Esophagus muscularis mucosa (tissue), 4 donors: ENCODE data around the gene PRKCE. TPM values are rescaled to one million over a fixed set of nuclear protein-coding genes. Genes with fewer than 3 reads are reported as not detected.

ENCODE experiments used
- DNase-seq: peaks from one replicate; pipeline ENCODE4 v3.0.0-alpha.2; 2017; ENCODE audit errors: extremely low spot score
- H3K27ac ChIP-seq, 4 donors: fragments of 200-600 bp; sonication (generic); replicated peaks in 1 of 4; 1 replicate in 3 of 4; 2 replicates in 1 of 4; pipeline ENCODE4 v1.5.1; 2016 to 2019; ENCODE audit warnings: mild to moderate bottlenecking in 1 of 4
- H3K27me3 ChIP-seq, 4 donors: fragments of 200-600 bp; sonication (generic); one replicate each; pipeline versions ENCODE4 v1.5.1 to v1.6.0; 2016 to 2019
- H3K36me3 ChIP-seq, 4 donors: fragments of 200-600 bp; sonication (generic); one replicate each; pipeline ENCODE4 v1.5.1; 2016 to 2019
- H3K4me1 ChIP-seq, 4 donors: fragments of 200-600 bp; sonication (generic); one replicate each; pipeline ENCODE4 v1.5.1; 2016 to 2019
- H3K4me3 ChIP-seq, 4 donors: fragments of 200-600 bp; sonication (generic); 1 replicate in 2 of 4; 2 replicates in 2 of 4; pipeline ENCODE4 v1.5.1; 2016 to 2019; ENCODE audit warnings: mild to moderate bottlenecking in 4 of 4, moderate library complexity in 1 of 4
- H3K9me3 ChIP-seq, 4 donors: fragments of 200-600 bp; sonication (generic); 1 replicate in 3 of 4; 2 replicates in 1 of 4; pipeline ENCODE4 v1.5.1; 2016 to 2019
- EP300 ChIP-seq: sonication (generic); formaldehyde crosslinking; IDR thresholded peaks from one replicate; pipeline ENCODE4 v1.6.1; 2017; ENCODE audit warnings: antibody characterized with exemption
- POLR2A ChIP-seq: fragments of 450-650 bp; IDR thresholded peaks from one replicate; pipeline ENCODE4 v1.6.1; 2017; ENCODE audit warnings: antibody characterized with exemption, moderate library complexity, mild to moderate bottlenecking, low read depth
- POLR2AphosphoS5 ChIP-seq, 2 donors: sonication (generic); formaldehyde crosslinking; IDR thresholded peaks; one replicate each; pipeline ENCODE4 v1.6.1; 2017; ENCODE audit warnings: antibody characterized with exemption in 2 of 2
- WGBS: methylation state at CpG from one replicate; pipeline ENCODE4 v1.1.5; 2018; 5-methylcytosine and 5-hydroxymethylcytosine counted together
- intact Hi-C: fragments of 100-400 bp; cut with DNase I; formaldehyde crosslinking; loops from one replicate; pipeline ENCODE4 v1.15.1; 2023
- total RNA-seq, 4 donors: library from RNA; depleted of rRNA; stranded (reverse); fragments of >200 nt; gene quantifications; one replicate each; pipeline versions ENCODE4 v1.1.0 to v1.2.1, GENCODE V29; 2016
- TF ChIP-seq, protein P1 (sequence below), 3 experiments: fragments of 200-600 bp in 2 of 3; fragments of 450-650 bp in 1 of 3; sonication (generic) in 2 of 3; IDR thresholded peaks; one replicate each; pipeline ENCODE4 v1.5.1; 2017 to 2019; ENCODE audit warnings: antibody characterized with exemption in 3 of 3, mild to moderate bottlenecking in 2 of 3, moderate library complexity in 1 of 3

Gene PRKCE
- total RNA-seq, 4 donors from 2014 or later = 11.6 to 21.1 (median 13.0) TPM

DNA sequence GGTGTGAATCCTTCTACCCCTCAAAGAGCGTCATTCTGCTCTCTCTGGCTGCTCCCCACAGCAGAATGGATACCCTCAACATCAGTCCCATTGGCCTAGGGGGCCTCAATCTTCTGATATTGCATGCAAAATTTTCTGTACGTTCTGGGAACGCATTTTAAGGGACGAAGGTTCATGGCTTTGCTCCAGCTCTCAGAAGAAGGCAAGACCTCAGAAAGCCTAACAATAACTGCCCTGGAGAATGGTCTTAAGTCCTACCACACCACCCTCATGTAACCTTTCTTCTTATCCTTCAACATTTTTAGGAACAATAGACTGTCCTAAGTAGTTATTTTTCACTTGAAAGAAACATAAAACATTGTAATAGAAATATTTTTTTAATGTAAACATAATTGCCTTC, 212.6 kb downstream of the PRKCE start:
- no peak for DNase-seq
- intact Hi-C loops = no loop called here
- TF ChIP-seq, protein P1, sequence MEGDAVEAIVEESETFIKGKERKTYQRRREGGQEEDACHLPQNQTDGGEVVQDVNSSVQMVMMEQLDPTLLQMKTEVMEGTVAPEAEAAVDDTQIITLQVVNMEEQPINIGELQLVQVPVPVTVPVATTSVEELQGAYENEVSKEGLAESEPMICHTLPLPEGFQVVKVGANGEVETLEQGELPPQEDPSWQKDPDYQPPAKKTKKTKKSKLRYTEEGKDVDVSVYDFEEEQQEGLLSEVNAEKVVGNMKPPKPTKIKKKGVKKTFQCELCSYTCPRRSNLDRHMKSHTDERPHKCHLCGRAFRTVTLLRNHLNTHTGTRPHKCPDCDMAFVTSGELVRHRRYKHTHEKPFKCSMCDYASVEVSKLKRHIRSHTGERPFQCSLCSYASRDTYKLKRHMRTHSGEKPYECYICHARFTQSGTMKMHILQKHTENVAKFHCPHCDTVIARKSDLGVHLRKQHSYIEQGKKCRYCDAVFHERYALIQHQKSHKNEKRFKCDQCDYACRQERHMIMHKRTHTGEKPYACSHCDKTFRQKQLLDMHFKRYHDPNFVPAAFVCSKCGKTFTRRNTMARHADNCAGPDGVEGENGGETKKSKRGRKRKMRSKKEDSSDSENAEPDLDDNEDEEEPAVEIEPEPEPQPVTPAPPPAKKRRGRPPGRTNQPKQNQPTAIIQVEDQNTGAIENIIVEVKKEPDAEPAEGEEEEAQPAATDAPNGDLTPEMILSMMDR (IDR thresholded peaks at IDR 0.05) = no peak
- TF ChIP-seq EP300 (no peak), POLR2A (no peak)
- 92% methylated on average over 4 of the region's 4 CpGs for WGBS
- H3K27ac ChIP-seq = no peak overlapping the region
- H3K9me3 ChIP-seq = no peaks in the 10 kb centered on the region
- no peaks in the 10 kb centered on the region for H3K36me3 ChIP-seq
- H3K27me3 ChIP-seq = no peaks in the 10 kb centered on the region
- H3K4me1 ChIP-seq = peaks cover 19 to 26% (median 21%) of the 10 kb centered on the region in 4 donors
- H3K4me3 ChIP-seq = no peak overlapping the region

- 83% methylated on average over 3 of the region's 3 CpGs for WGBS
- Histone ChIP-seq H3K36me3 (no peaks in the 10 kb centered on the region), H3K27ac (no peak overlapping the region), H3K4me1 (peaks cover 0 to 7% (median 5%) of the 10 kb centered on the region in 4 donors), H3K27me3 (no peaks in the 10 kb centered on the region), H3K9me3 (no peaks in the 10 kb centered on the region), H3K4me3 (no peak overlapping the region)
- TF ChIP-seq, protein P1 (IDR thresholded peaks at IDR 0.05) = no peak
- TF ChIP-seq POLR2A (no peak), POLR2AphosphoS5 (IDR thresholded peaks at IDR 0.05) (no peak), EP300 (no peak)
- DNase-seq = no peak
- intact Hi-C loops = no loop called here
These were observed 215.9 kb downstream of the PRKCE start for GRCh38 chr2:45867349-45867748.

- TF ChIP-seq POLR2A (no peak), EP300 (no peak)
- intact Hi-C loops = no loop called here
These were observed 216.3 kb downstream of the PRKCE start for GRCh38 chr2:45867800-45868199.

DNA sequence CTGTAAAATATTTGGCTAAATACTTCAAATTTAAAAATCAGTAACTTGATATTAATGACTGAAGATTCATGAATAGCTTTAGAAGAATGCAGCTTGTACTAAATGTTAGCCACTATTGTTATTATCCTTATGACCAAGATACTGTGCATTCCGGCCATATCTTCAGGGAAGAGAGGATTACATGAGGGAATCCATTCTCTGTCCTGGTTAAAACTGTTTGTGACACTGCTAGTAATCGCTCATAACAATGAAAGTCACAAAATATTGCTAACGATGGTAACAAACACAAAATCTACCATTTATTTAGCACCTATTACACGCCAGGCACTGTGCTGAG, 217.7 kb downstream of the PRKCE start:
- TF ChIP-seq, protein P1 (IDR thresholded peaks at IDR 0.05) = no peak
- no peak for TF ChIP-seq EP300
- no peak for TF ChIP-seq POLR2AphosphoS5 (IDR thresholded peaks at IDR 0.05)
- no peak for TF ChIP-seq POLR2A
- no peak overlapping the region for H3K27ac ChIP-seq
- H3K9me3 ChIP-seq = no peaks in the 10 kb centered on the region
- H3K4me3 ChIP-seq = no peak overlapping the region
- DNase-seq = no peak
- intact Hi-C loops = no loop called here
- WGBS = 76% methylated on average over 4 of the region's 4 CpGs
- peaks cover 11 to 17% (median 13%) of the 10 kb centered on the region in 4 donors for H3K4me1 ChIP-seq
- H3K36me3 ChIP-seq = no peaks in the 10 kb centered on the region
- no peaks in the 10 kb centered on the region for H3K27me3 ChIP-seq

More at GRCh38 chr2:45867800-45868199, 216.3 kb downstream of the PRKCE start:
- Histone ChIP-seq H3K27me3 (no peaks in the 10 kb centered on the region), H3K4me3 (no peak overlapping the region), H3K27ac (no peak overlapping the region), H3K9me3 (no peaks in the 10 kb centered on the region), H3K36me3 (no peaks in the 10 kb centered on the region), H3K4me1 (peaks cover 0 to 6% (median 5%) of the 10 kb centered on the region in 4 donors)
- 87% methylated on average over 4 of the region's 4 CpGs for WGBS
- DNase-seq = no peak

DNA sequence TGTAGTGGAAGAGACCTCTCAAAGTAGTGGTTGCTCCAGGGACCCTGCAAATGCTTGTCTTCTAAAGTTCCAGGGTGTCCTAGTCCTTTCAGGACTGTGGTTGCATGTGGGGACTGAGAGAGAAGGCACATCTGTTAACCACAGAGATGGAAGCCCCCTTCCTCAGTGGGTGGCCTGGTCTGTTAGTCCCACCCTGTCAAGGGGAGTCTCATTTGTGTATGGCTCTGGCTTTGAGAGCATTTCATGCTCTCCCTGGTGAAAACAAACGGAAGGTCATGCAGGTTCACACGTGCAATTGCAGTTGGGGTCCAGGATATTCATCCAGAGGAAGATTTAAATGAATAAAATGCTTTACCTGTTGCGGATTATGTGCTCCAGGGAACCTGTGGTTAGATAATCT, 219.6 kb downstream of the PRKCE start:
- H3K27ac ChIP-seq = no peak overlapping the region
- intact Hi-C loops = no loop called here
- TF ChIP-seq POLR2AphosphoS5 (IDR thresholded peaks at IDR 0.05) (no peak), POLR2A (no peak), EP300 (no peak)
- TF ChIP-seq, protein P1 (IDR thresholded peaks at IDR 0.05) = no peak
- H3K36me3 ChIP-seq = no peaks in the 10 kb centered on the region
- no peaks in the 10 kb centered on the region for H3K27me3 ChIP-seq
- H3K4me3 ChIP-seq = no peak overlapping the region
- H3K9me3 ChIP-seq = peaks cover 0 to 3% (median 0%) of the 10 kb centered on the region in 4 donors
- peaks cover 16 to 27% (median 19%) of the 10 kb centered on the region in 4 donors for H3K4me1 ChIP-seq
- DNase-seq = no peak
- 97% methylated on average over 3 of the region's 3 CpGs for WGBS
